Activated T-cell treated with anti-CD3 and anti-CD28 coated beads for 24 hours (primary cell): ENCODE results near the gene ZBTB48.
"Not testable (repeated sequence)": the region's sequence is repeated elsewhere in the genome, so short reads cannot be mapped to it uniquely, and the experiment has no call there.

Experiments
- DNase-seq: peaks from one replicate; pipeline ENCODE4 v3.0.0-alpha.2; 2020; ENCODE audit warnings: low read depth

ZBTB48 gene

GRCh38 chr1:6591222-6591621 lies 11.4 kb downstream of the ZBTB48 start:
- DNase-seq = no peak

- no peak for DNase-seq
Measured at GRCh38 chr1:6591644-6592043, 11.8 kb downstream of the ZBTB48 start.

GRCh38 chr1:6592441-6592840 lies 12.6 kb downstream of the ZBTB48 start:
- no peak for DNase-seq

GRCh38 chr1:6592865-6593593 lies 13.2 kb downstream of the ZBTB48 start:
- no peak for DNase-seq

DNA sequence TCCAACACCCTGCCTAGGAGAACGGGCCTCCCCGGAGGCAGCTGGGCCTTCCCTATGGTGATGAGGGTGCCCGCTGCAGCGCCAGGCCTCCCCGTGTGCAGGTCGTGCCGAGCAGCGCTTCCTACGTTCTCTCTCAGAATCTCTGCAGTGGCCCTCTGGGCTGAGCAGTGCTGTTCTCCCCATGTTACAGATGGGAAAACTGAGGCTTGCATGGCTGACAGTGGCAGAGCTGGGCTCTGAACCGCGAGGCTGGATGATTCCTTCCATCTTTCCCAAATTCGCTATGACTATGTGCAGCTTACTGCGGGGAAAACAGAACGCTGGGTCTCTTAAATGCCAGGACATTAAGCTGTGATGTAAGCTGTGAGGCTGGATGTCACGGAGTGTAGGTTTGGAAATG lies 14.0 kb downstream of the ZBTB48 start:
- no peak for DNase-seq

DNA sequence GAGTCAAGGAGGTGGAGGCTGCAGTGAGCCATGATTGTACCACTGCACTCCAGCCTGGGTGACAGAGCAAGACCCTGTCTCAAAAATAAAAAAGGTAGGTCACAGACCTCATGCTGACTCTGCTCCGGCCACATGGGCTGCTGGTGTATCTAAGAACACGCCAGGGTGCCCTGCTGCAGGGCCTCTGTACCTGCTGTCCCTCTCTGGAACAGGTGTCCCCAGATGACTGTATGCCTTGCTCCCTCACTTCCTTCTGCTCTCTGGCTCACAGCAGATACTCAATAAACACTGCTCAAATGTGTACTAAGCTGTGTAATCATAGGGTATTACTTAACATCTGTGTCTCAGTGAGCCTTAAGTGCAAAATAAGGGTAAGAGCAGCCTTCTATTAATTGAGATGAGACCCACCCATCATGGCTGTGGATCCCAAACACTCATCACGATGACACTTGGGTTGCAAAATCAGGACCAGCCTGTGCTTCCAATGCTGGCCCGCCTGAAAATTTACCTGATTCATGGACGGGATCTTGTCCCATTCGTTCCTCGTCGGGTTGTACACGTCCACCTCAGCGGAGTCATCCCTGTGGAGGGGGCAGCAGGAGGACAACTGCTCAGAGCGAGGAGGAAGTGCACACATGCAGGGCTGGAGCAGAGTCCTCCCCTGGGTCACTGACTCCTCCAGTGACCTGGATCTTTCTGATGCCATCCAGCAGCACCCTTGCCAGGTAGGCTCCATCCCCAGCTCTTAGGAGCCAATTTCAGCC lies 15.4 kb downstream of the ZBTB48 start:
- DNase-seq = no peak

- DNase-seq = no peak
Measured at GRCh38 chr1:6596351-6596750, 16.6 kb downstream of the ZBTB48 start.

DNA sequence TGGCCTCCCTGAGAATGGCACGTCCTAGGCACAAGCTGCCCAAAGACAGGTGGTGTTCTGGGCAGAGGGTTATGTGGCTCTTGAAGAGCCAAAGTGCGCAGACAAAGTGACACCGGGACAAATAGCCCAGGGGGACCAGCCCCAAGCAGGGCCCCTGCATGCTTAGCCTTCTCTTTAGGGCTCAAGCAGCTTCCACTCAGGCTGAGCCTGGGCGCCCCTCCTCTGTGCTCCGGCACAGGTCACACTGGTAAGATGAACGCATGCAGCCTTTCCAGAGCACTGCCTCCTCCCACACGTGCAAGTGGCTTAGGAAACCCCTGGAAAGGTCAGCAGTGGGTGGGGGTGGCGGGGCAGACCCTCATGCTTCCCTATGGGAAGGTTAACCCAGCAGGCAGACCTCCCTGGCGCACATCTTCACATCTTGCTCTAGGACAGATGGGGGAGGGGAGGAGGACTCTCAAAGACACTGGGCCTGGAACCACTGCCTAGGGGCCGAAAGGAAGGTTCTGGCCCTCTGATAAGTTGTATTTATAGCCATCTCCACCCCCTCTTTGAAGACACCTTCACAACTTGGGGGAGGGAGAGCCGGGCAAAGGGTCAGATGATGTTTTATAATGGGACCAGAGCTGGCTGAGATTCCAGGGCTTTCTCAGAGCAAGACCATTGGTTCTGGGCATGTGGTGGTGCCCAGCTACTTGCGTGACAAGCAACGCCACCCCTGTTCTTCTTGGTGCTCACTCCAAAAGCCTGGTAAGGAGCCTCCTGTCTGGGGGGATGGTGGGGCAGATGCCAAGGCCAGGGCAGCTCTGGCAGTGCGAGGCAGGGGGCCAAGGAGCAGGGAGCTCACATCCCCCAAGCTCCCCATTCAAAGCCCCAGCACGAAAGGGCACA lies 17.3 kb downstream of the ZBTB48 start:
- no peak for DNase-seq

DNA sequence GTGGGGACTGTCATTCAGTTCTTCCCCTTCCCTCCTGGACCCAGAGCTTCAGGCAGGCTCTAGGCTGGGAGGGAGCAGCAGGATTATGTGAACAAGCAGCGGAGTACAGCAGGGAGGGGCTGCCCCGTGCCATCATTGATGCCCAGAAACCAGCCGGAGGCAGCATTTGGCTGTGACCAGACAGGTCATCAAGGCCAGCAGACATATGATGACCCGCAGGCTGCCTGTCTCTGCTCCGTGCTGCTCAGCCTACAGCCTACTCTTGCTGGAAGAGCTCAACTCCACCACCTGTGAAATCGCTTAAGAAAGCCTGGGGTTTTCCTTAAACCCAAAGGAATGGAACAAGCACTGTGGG lies 18.0 kb downstream of the ZBTB48 start:
- no peak for DNase-seq

GRCh38 chr1:6599141-6599975 lies 19.6 kb downstream of the ZBTB48 start:
- DNase-seq = peak; percentile 48

DNA sequence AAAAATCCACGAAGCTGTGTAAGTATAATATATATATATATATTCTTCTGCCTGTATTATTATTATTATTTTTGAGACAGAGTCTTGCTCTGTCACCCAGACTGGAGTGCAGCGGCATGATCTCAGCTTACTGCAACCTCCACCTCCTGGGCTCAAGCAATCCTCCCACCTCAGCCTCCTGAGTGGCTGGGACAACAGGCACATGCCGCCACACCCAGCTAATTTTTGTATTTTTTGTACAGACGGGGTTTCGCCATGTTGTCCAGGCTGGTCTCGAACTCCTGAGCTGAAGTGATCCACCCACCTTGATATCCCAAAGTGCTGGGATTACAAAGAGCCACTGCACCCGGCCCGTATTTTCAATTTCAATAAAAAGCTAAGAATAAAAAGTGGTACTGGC lies 20.2 kb downstream of the ZBTB48 start:
- not testable (repeated sequence) for DNase-seq

- no peak for DNase-seq
Measured at GRCh38 chr1:6600410-6601048, 20.7 kb downstream of the ZBTB48 start.

GRCh38 chr1:6601049-6601922 lies 21.5 kb downstream of the ZBTB48 start:
- DNase-seq = peak; percentile 84

- no peak for DNase-seq
Measured at GRCh38 chr1:6601923-6602668, 22.3 kb downstream of the ZBTB48 start.

DNA sequence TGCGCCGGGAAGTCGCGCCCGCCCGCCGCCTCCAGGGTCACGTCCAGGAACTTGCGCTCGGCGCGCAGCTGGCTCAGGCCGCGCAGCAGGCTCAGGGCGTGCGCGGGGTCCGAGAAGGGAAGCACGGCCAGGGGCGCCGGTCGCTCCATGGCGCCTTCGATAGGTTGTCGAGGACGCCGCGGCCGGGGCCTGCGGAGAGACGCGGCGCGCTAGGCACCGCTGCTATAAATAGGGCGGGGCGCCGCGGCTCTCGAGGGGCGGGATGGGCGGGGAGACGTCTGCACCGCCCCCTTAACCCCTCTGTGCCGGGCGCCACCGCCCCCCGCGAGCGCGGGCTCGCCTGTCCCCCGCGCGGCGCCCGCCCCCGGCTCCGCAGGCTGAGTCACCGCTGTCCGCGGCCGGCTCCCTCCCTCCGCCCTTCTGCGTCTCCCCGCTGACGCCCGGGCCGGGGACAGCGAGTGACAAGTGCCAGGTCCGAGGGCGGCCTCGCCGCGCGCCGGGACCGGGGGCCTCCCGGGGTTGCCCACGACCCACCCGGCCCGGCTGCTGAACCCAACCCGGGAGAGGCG lies 23.0 kb downstream of the ZBTB48 start, which contains the start of gene KLHL21:
Gene KLHL21, minus strand, starts transcription at position 201 of the 569 bp plus-strand sequence. Its CDS starts 52 bp downstream, at position 149.
- peak; percentile 80 for DNase-seq

GRCh38 chr1:6603238-6603914 lies 23.6 kb downstream of the ZBTB48 start:
- peak; percentile 46 for DNase-seq

- no peak for DNase-seq
Measured at GRCh38 chr1:6603915-6604558, 24.2 kb downstream of the ZBTB48 start.
